Activated CD4-positive, alpha-beta T cell treated with anti-CD3 and anti-CD28 coated beads for 36 hours (primary cell): Measurements from ENCODE around the gene PALLD. TPM values are rescaled to one million over a fixed set of nuclear protein-coding genes. Genes with fewer than 3 reads are reported as not detected.
A peak's percentile ranks its signal among the peaks of the same experiment; 100 is the strongest.
"Not testable (repeated sequence)": the region's sequence is repeated elsewhere in the genome, so short reads cannot be mapped to it uniquely, and the experiment has no call there.

Experiments used
- ATAC-seq: fragments of 200-7000 bp; cut with Tn5 transposase; one replicate; pipeline ENCODE4 v1.10.0; 2021; ENCODE audit warnings: mild to moderate bottlenecking, moderate library complexity
- CTCF ChIA-PET: fragments of 350-600 bp; sonication (Branson Sonifier 250); formaldehyde crosslinking; loops from one replicate; lab custom pipeline; 2021; ENCODE audit warnings: antibody characterized with exemption; lab: Charles Lee
- POLR2A ChIA-PET: fragments of 350-600 bp; sonication (Branson Sonifier 250); formaldehyde crosslinking; loops from one replicate; lab custom pipeline; 2021; ENCODE audit warnings: antibody characterized with exemption, inconsistent platforms; lab: Charles Lee
- DNase-seq: peaks from one replicate; pipeline ENCODE4 v3.0.0-alpha.2; 2020
- H3K27ac Mint-ChIP-seq: one replicate; pipeline ENCODE4 v1.8.0; 2021; ENCODE audit warnings: mixed read lengths
- H3K27me3 Mint-ChIP-seq: one replicate; pipeline ENCODE4 v1.8.0; 2021; ENCODE audit warnings: mixed read lengths
- H3K36me3 Mint-ChIP-seq: one replicate; pipeline ENCODE4 v1.8.0; 2021; ENCODE audit warnings: low read depth, mixed read lengths
- H3K4me1 Mint-ChIP-seq: one replicate; pipeline ENCODE4 v1.8.0; 2021; ENCODE audit warnings: mixed read lengths
- H3K4me3 Mint-ChIP-seq: one replicate; pipeline ENCODE4 v1.8.0; 2021; ENCODE audit warnings: mild to moderate bottlenecking, moderate library complexity, mixed read lengths
- H3K9me3 Mint-ChIP-seq: one replicate; pipeline ENCODE4 v1.8.0; 2021; ENCODE audit warnings: low read depth, mixed read lengths
- intact Hi-C, 2 experiments: fragments of 100-400 bp; cut with DNase I in 1 of 2; cut with micrococcal nuclease in 1 of 2; formaldehyde crosslinking; loops; one replicate each; pipeline versions ENCODE4 v1.14.2 to v1.15.1; 2022 to 2024; cut with DNase I, micrococcal nuclease
- total RNA-seq, 2 experiments: library from RNA; stranded (reverse); gene quantifications; one replicate each; pipeline ENCODE4 v1.2.3, GENCODE V29; 2021

The PALLD gene
- total RNA-seq, 2 experiments from 2014 or later = 9.5 to 11.0 TPM

- no peaks in the 10 kb centered on the region for H3K9me3 Mint-ChIP-seq
- POLR2A ChIA-PET = no interaction called here
- H3K4me1 Mint-ChIP-seq = peaks cover 34% of the 10 kb centered on the region
- peak; percentile 84 for DNase-seq
- peak; percentile 50 for ATAC-seq
- intact Hi-C loops = loop anchor here (1.0 to 5.0 kb wide), 8 partner anchors 28 to 1110 kb away; partner anchors contain the start of genes CLCN3 (in 1 of the 2) and DDX60 (in 1 of the 2)
- no peaks in the 10 kb centered on the region for H3K36me3 Mint-ChIP-seq
- H3K27me3 Mint-ChIP-seq = no peaks in the 10 kb centered on the region
- peak overlapping the region; percentile 49 for H3K27ac Mint-ChIP-seq
- CTCF ChIA-PET = interaction anchor here (0.6 kb wide), 1 partner anchor 411 kb away, joined by 3 read pairs; no protein-coding TSS in a partner anchor
- no peak overlapping the region for H3K4me3 Mint-ChIP-seq
Measured at GRCh38 chr4:168511780-168512489, 15.1 kb downstream of the PALLD start.

- ChIA-PET POLR2A (interaction anchor here (0.7 kb wide), 1 partner anchor 72 kb away, joined by 11 read pairs; no protein-coding TSS in a partner anchor), CTCF (interaction anchor here (0.6 to 3.5 kb wide), 16 partner anchors 9 to 342 kb away, joined by 3 to 9 read pairs (median 4); no protein-coding TSS in a partner anchor)
- DNase-seq, H3K27ac Mint-ChIP-seq, H3K27me3 Mint-ChIP-seq, H3K4me3 Mint-ChIP-seq, ATAC-seq, H3K36me3 Mint-ChIP-seq, H3K9me3 Mint-ChIP-seq: not testable (repeated sequence)
- H3K4me1 Mint-ChIP-seq = peaks cover 34% of the 10 kb centered on the region
- intact Hi-C loops = loop anchor here (1.0 to 5.0 kb wide), 6 partner anchors 38 to 1108 kb away; partner anchors contain the start of gene CLCN3 (in 1 of the 2)
Measured at GRCh38 chr4:168513826-168514225, 17.0 kb downstream of the PALLD start.

GRCh38 chr4:168514249-168514852, 17.5 kb downstream of the PALLD start:
- no peaks in the 10 kb centered on the region for H3K27me3 Mint-ChIP-seq
- no peak overlapping the region for H3K27ac Mint-ChIP-seq
- H3K4me1 Mint-ChIP-seq = peaks cover 33% of the 10 kb centered on the region
- DNase-seq = no peak
- H3K9me3 Mint-ChIP-seq = no peaks in the 10 kb centered on the region
- ATAC-seq = no peak
- POLR2A ChIA-PET = interaction anchor here (0.7 kb wide), 1 partner anchor 71 kb away, joined by 11 read pairs; no protein-coding TSS in a partner anchor
- no peaks in the 10 kb centered on the region for H3K36me3 Mint-ChIP-seq
- intact Hi-C loops = loop anchor here (1.0 to 5.0 kb wide), 6 partner anchors 38 to 1108 kb away; partner anchors contain the start of gene CLCN3 (in 1 of the 2)
- H3K4me3 Mint-ChIP-seq = no peak overlapping the region
- CTCF ChIA-PET = interaction anchor here (0.6 to 3.5 kb wide), 16 partner anchors 9 to 496 kb away, joined by 3 to 9 read pairs (median 4); partner anchors contain the start of gene CBR4

GRCh38 chr4:168515222-168516011, 18.6 kb downstream of the PALLD start:
- Mint-ChIP-seq H3K27ac (no peak overlapping the region), H3K27me3 (no peaks in the 10 kb centered on the region), H3K4me3 (no peak overlapping the region), H3K36me3 (no peaks in the 10 kb centered on the region), H3K4me1 (peaks cover 23% of the 10 kb centered on the region), H3K9me3 (no peaks in the 10 kb centered on the region)
- no peak for ATAC-seq
- ChIA-PET CTCF (interaction anchor here (0.5 to 3.5 kb wide), 9 partner anchors 11 to 495 kb away, joined by 3 to 9 read pairs (median 4); partner anchors contain the start of gene CBR4), POLR2A (no interaction called here)
- intact Hi-C loops = loop anchor here in 1 of 2 experiments (2.0 kb wide), 1 partner anchor 333 kb away; no protein-coding TSS in a partner anchor
- DNase-seq = no peak

GRCh38 chr4:168516841-168517240, 20.0 kb downstream of the PALLD start:
- H3K36me3 Mint-ChIP-seq = no peaks in the 10 kb centered on the region
- no peak overlapping the region for H3K27ac Mint-ChIP-seq
- peaks cover 11% of the 10 kb centered on the region for H3K4me1 Mint-ChIP-seq
- H3K27me3 Mint-ChIP-seq = no peaks in the 10 kb centered on the region
- ATAC-seq (no peak), DNase-seq (no peak)
- ChIA-PET POLR2A (no interaction called here), CTCF (interaction anchor here (1.9 to 3.5 kb wide), 2 partner anchors 12 to 14 kb away, joined by 4 to 8 read pairs; no protein-coding TSS in a partner anchor)
- H3K4me3 Mint-ChIP-seq = no peak overlapping the region
- intact Hi-C loops = no loop called here
- H3K9me3 Mint-ChIP-seq = no peaks in the 10 kb centered on the region

- H3K4me3 Mint-ChIP-seq = no peak overlapping the region
- ATAC-seq (no peak), DNase-seq (no peak)
- POLR2A ChIA-PET = no interaction called here
- no peaks in the 10 kb centered on the region for H3K27me3 Mint-ChIP-seq
- no peaks in the 10 kb centered on the region for H3K36me3 Mint-ChIP-seq
- H3K27ac Mint-ChIP-seq = no peak overlapping the region
- no peaks in the 10 kb centered on the region for H3K9me3 Mint-ChIP-seq
- CTCF ChIA-PET = no interaction called here
- no peaks in the 10 kb centered on the region for H3K4me1 Mint-ChIP-seq
- intact Hi-C loops = no loop called here
Measured at GRCh38 chr4:168519576-168519975, 22.7 kb downstream of the PALLD start.

GRCh38 chr4:168521721-168522120, 24.9 kb downstream of the PALLD start:
- H3K9me3 Mint-ChIP-seq = no peaks in the 10 kb centered on the region
- ChIA-PET POLR2A (no interaction called here), CTCF (no interaction called here)
- H3K27me3 Mint-ChIP-seq = no peaks in the 10 kb centered on the region
- no peaks in the 10 kb centered on the region for H3K4me1 Mint-ChIP-seq
- no peaks in the 10 kb centered on the region for H3K36me3 Mint-ChIP-seq
- intact Hi-C loops = no loop called here
- DNase-seq (no peak), ATAC-seq (no peak)
- H3K27ac Mint-ChIP-seq = no peak overlapping the region
- no peak overlapping the region for H3K4me3 Mint-ChIP-seq

GRCh38 chr4:168522356-168522755, 25.5 kb downstream of the PALLD start:
- H3K4me3 Mint-ChIP-seq = no peak overlapping the region
- ChIA-PET CTCF (interaction anchor here (0.9 kb wide), 1 partner anchor 9 kb away, joined by 4 read pairs; no protein-coding TSS in a partner anchor), POLR2A (no interaction called here)
- H3K27ac Mint-ChIP-seq = no peak overlapping the region
- no peaks in the 10 kb centered on the region for H3K36me3 Mint-ChIP-seq
- H3K27me3 Mint-ChIP-seq = no peaks in the 10 kb centered on the region
- intact Hi-C loops = no loop called here
- ATAC-seq (no peak), DNase-seq (no peak)
- H3K9me3 Mint-ChIP-seq = no peaks in the 10 kb centered on the region
- H3K4me1 Mint-ChIP-seq = no peaks in the 10 kb centered on the region

- no peak for DNase-seq
- Mint-ChIP-seq H3K27me3 (no peaks in the 10 kb centered on the region), H3K4me1 (no peaks in the 10 kb centered on the region), H3K36me3 (no peaks in the 10 kb centered on the region), H3K9me3 (no peaks in the 10 kb centered on the region), H3K27ac (no peak overlapping the region), H3K4me3 (no peak overlapping the region)
- intact Hi-C loops = no loop called here
- POLR2A ChIA-PET = no interaction called here
- CTCF ChIA-PET = interaction anchor here (0.6 to 0.9 kb wide), 2 partner anchors 9 to 13 kb away, joined by 3 to 4 read pairs; no protein-coding TSS in a partner anchor
- ATAC-seq = no peak
Measured at GRCh38 chr4:168522829-168523489, 26.1 kb downstream of the PALLD start.

GRCh38 chr4:168524006-168524405, 27.2 kb downstream of the PALLD start:
- intact Hi-C loops = no loop called here
- H3K36me3 Mint-ChIP-seq = no peaks in the 10 kb centered on the region
- CTCF ChIA-PET = interaction anchor here (0.6 to 1.4 kb wide), 3 partner anchors 10 to 178 kb away, joined by 3 read pairs; no protein-coding TSS in a partner anchor

More at GRCh38 chr4:168524006-168524405, 27.2 kb downstream of the PALLD start:
- no peaks in the 10 kb centered on the region for H3K9me3 Mint-ChIP-seq
- POLR2A ChIA-PET = no interaction called here
- no peaks in the 10 kb centered on the region for H3K4me1 Mint-ChIP-seq
- DNase-seq = no peak
- no peak overlapping the region for H3K27ac Mint-ChIP-seq
- no peak overlapping the region for H3K4me3 Mint-ChIP-seq
- peaks cover 2% of the 10 kb centered on the region for H3K27me3 Mint-ChIP-seq
- ATAC-seq = no peak
